Chondrocyte (in vitro differentiated cells): ENCODE data around the gene TAS2R46. TPM values are rescaled to one million over a fixed set of nuclear protein-coding genes. Genes with fewer than 3 reads are reported as not detected.

ENCODE experiments used
- DNase-seq: peaks from one replicate; pipeline ENCODE4 v3.0.0; 2021; ENCODE audit warnings: mixed read lengths, low spot score
- H3K27ac Mint-ChIP-seq: one replicate; pipeline ENCODE4 v1.8.0; 2021; ENCODE audit warnings: mild to moderate bottlenecking, moderate library complexity, mixed read lengths; ENCODE audit not compliant: unreplicated experiment
- H3K27me3 Mint-ChIP-seq: 2 replicates; pipeline ENCODE4 v1.8.0; 2021; ENCODE audit warnings: low read depth, mixed read lengths
- H3K36me3 Mint-ChIP-seq: 2 replicates; pipeline ENCODE4 v1.8.0; 2021; ENCODE audit warnings: low read depth, mixed read lengths
- H3K4me1 Mint-ChIP-seq: 2 replicates; pipeline ENCODE4 v1.8.0; 2021; ENCODE audit warnings: low read depth, mild to moderate bottlenecking, mixed read lengths
- H3K4me3 Mint-ChIP-seq: one replicate; pipeline ENCODE4 v1.8.0; 2021; ENCODE audit warnings: mild to moderate bottlenecking, moderate library complexity, mixed read lengths; ENCODE audit not compliant: unreplicated experiment
- H3K9me3 Mint-ChIP-seq: 2 replicates; pipeline ENCODE4 v1.8.0; 2021; ENCODE audit warnings: low read depth, mixed read lengths
- CTCF ChIP-seq: fragments of 200-600 bp; sonication (generic); IDR thresholded peaks from 2 replicates; pipeline ENCODE4 v1.5.0; 2021; ENCODE audit warnings: antibody characterized with exemption, mild to moderate bottlenecking, moderate library complexity
- total RNA-seq: library from RNA; stranded (reverse); gene quantifications from 3 replicates; pipeline ENCODE4 v1.2.1, GENCODE V29; 2021

The TAS2R46 gene
- total RNA-seq, 1 donor from 2014 or later = 0.70 TPM

DNA sequence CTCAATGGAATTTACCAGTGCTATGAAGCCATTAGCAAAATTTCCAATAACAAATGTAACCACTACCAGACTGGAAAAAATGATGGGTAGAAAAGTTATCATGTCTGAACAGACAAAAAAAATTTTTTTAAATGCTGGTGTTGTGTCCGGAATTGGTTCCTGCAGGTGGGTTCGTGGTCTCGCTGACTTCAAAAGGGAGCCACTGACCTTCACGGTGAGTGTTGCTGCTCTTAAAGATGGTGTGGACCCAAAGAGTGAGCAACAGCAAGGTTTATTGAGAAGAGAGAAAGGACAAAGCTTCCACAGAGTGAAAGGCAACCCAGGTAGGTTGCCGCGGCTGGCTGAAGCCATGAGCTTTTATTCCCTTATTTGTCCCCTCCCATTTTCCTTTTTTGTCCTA is 30.0 kb upstream of the TAS2R46 start, which contains the start of gene TAS2R43:
TAS2R43 (minus strand) TSS at position 186 of the 400 bp plus-strand sequence; CDS start at position 102, 84 bp downstream.
- TF ChIP-seq CTCF = no peak
- DNase-seq = no peak
- H3K36me3 Mint-ChIP-seq = no peaks in the 10 kb centered on the region
- H3K27me3 Mint-ChIP-seq = no peaks in the 10 kb centered on the region
- H3K4me1 Mint-ChIP-seq = no peaks in the 10 kb centered on the region
- H3K9me3 Mint-ChIP-seq = no peaks in the 10 kb centered on the region
- H3K27ac Mint-ChIP-seq = no peak within 1 kb of the TSS
- H3K4me3 Mint-ChIP-seq = no peak within 1 kb of the TSS

DNA sequence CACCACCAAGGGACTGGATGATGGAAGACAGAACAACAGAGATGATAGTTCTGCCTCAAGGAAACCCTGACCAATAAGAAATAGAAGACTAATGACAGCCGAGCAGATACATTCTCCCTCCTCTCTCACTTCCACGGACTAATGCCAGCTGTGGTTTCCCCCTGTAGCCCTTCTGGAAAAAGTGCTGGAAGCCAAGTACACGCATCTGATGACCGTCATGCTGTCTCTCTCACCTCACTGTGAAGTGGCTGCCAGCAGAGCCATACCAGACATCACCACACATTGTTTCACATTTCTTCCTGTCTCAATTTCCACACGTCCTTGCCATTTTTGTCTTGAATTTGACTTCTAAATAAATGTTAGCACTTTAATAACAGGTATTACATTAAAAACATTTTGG is 27.2 kb upstream of the TAS2R46 start:
- Mint-ChIP-seq H3K4me3 (no peak overlapping the region), H3K4me1 (no peaks in the 10 kb centered on the region), H3K27me3 (no peaks in the 10 kb centered on the region), H3K27ac (no peak overlapping the region), H3K36me3 (no peaks in the 10 kb centered on the region), H3K9me3 (no peaks in the 10 kb centered on the region)
- DNase-seq = no peak
- TF ChIP-seq CTCF = no peak

DNA sequence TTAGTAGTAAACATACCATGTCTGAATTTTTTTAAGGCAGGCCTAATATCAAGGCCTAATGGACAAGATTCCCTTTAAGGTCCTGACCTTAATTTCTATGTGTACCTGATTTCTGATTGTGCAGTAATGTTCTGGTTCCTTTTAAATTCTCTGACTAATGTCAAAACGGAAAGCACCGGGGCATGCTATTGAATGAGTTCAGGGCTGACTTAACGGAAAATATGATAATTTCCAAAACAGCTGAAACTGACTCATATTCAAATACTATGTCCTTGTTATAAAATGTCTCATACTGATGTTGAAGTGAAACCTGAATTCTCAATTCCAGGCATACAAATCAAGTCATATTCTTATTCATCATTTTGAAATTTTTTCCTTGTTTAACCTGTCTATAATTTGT is 23.3 kb upstream of the TAS2R46 start:
- no peak overlapping the region for H3K27ac Mint-ChIP-seq
- H3K9me3 Mint-ChIP-seq = peaks cover 7% of the 10 kb centered on the region
- no peak overlapping the region for H3K4me3 Mint-ChIP-seq
- TF ChIP-seq CTCF = no peak
- no peaks in the 10 kb centered on the region for H3K4me1 Mint-ChIP-seq
- no peak for DNase-seq
- no peaks in the 10 kb centered on the region for H3K27me3 Mint-ChIP-seq
- peaks cover 5% of the 10 kb centered on the region for H3K36me3 Mint-ChIP-seq

DNA sequence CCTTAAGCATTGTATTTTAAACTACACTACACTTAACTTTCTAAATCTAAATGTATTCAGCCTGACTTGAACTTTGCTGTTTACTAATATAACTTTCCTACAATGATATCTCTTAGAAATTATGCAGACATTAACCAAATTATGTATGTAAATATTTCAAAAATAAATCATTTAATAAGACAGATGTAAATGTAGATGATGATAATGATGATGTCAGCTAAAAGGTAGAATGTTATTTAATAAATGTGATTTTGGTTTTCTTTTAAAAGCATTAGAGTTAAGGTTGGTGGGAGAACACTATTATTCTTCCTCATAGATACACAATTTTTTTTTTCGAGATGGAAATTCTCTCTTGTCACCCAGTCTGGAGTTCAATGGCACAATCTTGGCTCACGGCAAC is 19.9 kb upstream of the TAS2R46 start:
- TF ChIP-seq CTCF = no peak
- H3K4me1 Mint-ChIP-seq = peaks cover 4% of the 10 kb centered on the region
- peaks cover 8% of the 10 kb centered on the region for H3K9me3 Mint-ChIP-seq

GRCh38 chr12:11078246-11078645 is 16.2 kb upstream of the TAS2R46 start:
- Mint-ChIP-seq H3K4me3 (no peak overlapping the region), H3K4me1 (peaks cover 4% of the 10 kb centered on the region), H3K27ac (no peak overlapping the region), H3K36me3 (peaks cover 5% of the 10 kb centered on the region), H3K27me3 (no peaks in the 10 kb centered on the region), H3K9me3 (peaks cover 8% of the 10 kb centered on the region)
- DNase-seq = no peak
- TF ChIP-seq CTCF = no peak

More for the DNA sequence above, 19.9 kb upstream of the TAS2R46 start:
- Mint-ChIP-seq H3K4me3 (no peak overlapping the region), H3K36me3 (peaks cover 5% of the 10 kb centered on the region), H3K27me3 (no peaks in the 10 kb centered on the region), H3K27ac (no peak overlapping the region)
- no peak for DNase-seq
